Transverse colon (tissue), 3 donors: ENCODE data around the gene SART3.

Experiments
- CTCF ChIP-seq, 5 experiments: fragments of 200-600 bp in 3 of 5; fragments of 450-650 bp in 2 of 5; sonication (generic) in 3 of 5; IDR thresholded peaks; 1 replicate in 2 of 5; 2 replicates in 3 of 5; pipeline ENCODE4 v1.5.1; 2016 to 2017; ENCODE audit warnings: antibody characterized with exemption in 5 of 5, inconsistent platforms in 3 of 5, mild to moderate bottlenecking in 2 of 5, moderate library complexity in 1 of 5
- POLR2A ChIP-seq: fragments of 450-650 bp; IDR thresholded peaks from one replicate; pipeline ENCODE4 v1.6.1; 2016; ENCODE audit warnings: antibody characterized with exemption, mild to moderate bottlenecking, moderate library complexity

GRCh38 chr12:108518101-108518715 is 42.8 kb downstream of the SART3 start:
- no peak for TF ChIP-seq POLR2A
- TF ChIP-seq CTCF (IDR thresholded peaks at IDR 0.05): no peak
